GM18861 (cell line): Measurements from ENCODE around the gene RCN1.
"Not testable (repeated sequence)": the region's sequence is repeated elsewhere in the genome, so short reads cannot be mapped to it uniquely, and the experiment has no call there.

Source experiments
- ATAC-seq: cut with Tn5 transposase; IDR thresholded peaks from one replicate; pipeline ENCODE4 v1.9.1; 2021; ENCODE audit not compliant: unreplicated experiment

RCN1 gene

GRCh38 chr11:32109592-32109991 is 18.7 kb downstream of the RCN1 start:
- ATAC-seq: no peak

- no peak for ATAC-seq
These were observed 19.9 kb downstream of the RCN1 start for GRCh38 chr11:32110795-32111194.

- no peak for ATAC-seq
These were observed 22.5 kb downstream of the RCN1 start for GRCh38 chr11:32113200-32113919.

- no peak for ATAC-seq
These were observed 23.0 kb downstream of the RCN1 start for GRCh38 chr11:32113920-32114203.

GRCh38 chr11:32115446-32115845 is 24.6 kb downstream of the RCN1 start:
- ATAC-seq: no peak

- no peak for ATAC-seq
These were observed 25.8 kb downstream of the RCN1 start for GRCh38 chr11:32116668-32117067.

- no peak for ATAC-seq
These were observed 27.4 kb downstream of the RCN1 start for GRCh38 chr11:32118025-32118974.

- ATAC-seq: not testable (repeated sequence)
These were observed 28.3 kb downstream of the RCN1 start for GRCh38 chr11:32119139-32119538.

GRCh38 chr11:32121012-32121411 is 30.1 kb downstream of the RCN1 start:
- no peak for ATAC-seq

- no peak for ATAC-seq
These were observed 31.3 kb downstream of the RCN1 start for GRCh38 chr11:32122200-32122599.

GRCh38 chr11:32131321-32131720 is 40.4 kb downstream of the RCN1 start:
- ATAC-seq: no peak

GRCh38 chr11:32136657-32137056 is 45.8 kb downstream of the RCN1 start:
- no peak for ATAC-seq

- ATAC-seq: no peak
These were observed 46.4 kb downstream of the RCN1 start for GRCh38 chr11:32137263-32137662.

GRCh38 chr11:32137869-32138268 is 47.0 kb downstream of the RCN1 start:
- ATAC-seq: no peak

GRCh38 chr11:32138902-32139301 is 48.0 kb downstream of the RCN1 start:
- no peak for ATAC-seq

- no peak for ATAC-seq
These were observed 49.1 kb downstream of the RCN1 start for GRCh38 chr11:32139896-32140520.

GRCh38 chr11:32141745-32142546 is 51.1 kb downstream of the RCN1 start:
- no peak for ATAC-seq

GRCh38 chr11:32143378-32143777 is 52.5 kb downstream of the RCN1 start:
- no peak for ATAC-seq

GRCh38 chr11:32145282-32145681 is 54.4 kb downstream of the RCN1 start:
- ATAC-seq: no peak

GRCh38 chr11:32148895-32149294 is 58.0 kb downstream of the RCN1 start:
- ATAC-seq: no peak

GRCh38 chr11:32149748-32150147 is 58.9 kb downstream of the RCN1 start:
- ATAC-seq: no peak
